ENCODE results near the gene PPP2R2B. TPM values are rescaled to one million over a fixed set of nuclear protein-coding genes. Genes with fewer than 3 reads are reported as not detected.
"Not testable (repeated sequence)": the region's sequence is repeated elsewhere in the genome, so short reads cannot be mapped to it uniquely, and the experiment has no call there.

Gene PPP2R2B
- polyA plus RNA-seq, 1 donor = 1.2 TPM

- no peak for DNase-seq
Measured at GRCh38 chr5:146644831-146645230, 233.7 kb downstream of the PPP2R2B start.

GRCh38 chr5:146643776-146644175 is 234.8 kb downstream of the PPP2R2B start:
- no peak for DNase-seq

GRCh38 chr5:146642410-146642809 is 236.1 kb downstream of the PPP2R2B start:
- no peak for DNase-seq

- no peak for DNase-seq
Measured at GRCh38 chr5:146641941-146642340, 236.6 kb downstream of the PPP2R2B start.

GRCh38 chr5:146640285-146640896 is 238.2 kb downstream of the PPP2R2B start:
- DNase-seq = no peak

GRCh38 chr5:146635443-146635842 is 243.1 kb downstream of the PPP2R2B start:
- no peak for DNase-seq

- no peak for DNase-seq
Measured at GRCh38 chr5:146633323-146633764, 245.2 kb downstream of the PPP2R2B start.

- DNase-seq = no peak
Measured at GRCh38 chr5:146632620-146633322, 245.8 kb downstream of the PPP2R2B start.

GRCh38 chr5:146630472-146630871 is 248.1 kb downstream of the PPP2R2B start:
- no peak for DNase-seq

GRCh38 chr5:146628950-146629349 is 249.6 kb downstream of the PPP2R2B start:
- no peak for DNase-seq

GRCh38 chr5:146626936-146627335 is 251.6 kb downstream of the PPP2R2B start:
- DNase-seq = no peak

- DNase-seq = no peak
Measured at GRCh38 chr5:146624179-146624578, 254.4 kb downstream of the PPP2R2B start.

GRCh38 chr5:146623666-146624065 is 254.9 kb downstream of the PPP2R2B start:
- no peak for DNase-seq

- no peak for DNase-seq
Measured at GRCh38 chr5:146623009-146623408, 255.5 kb downstream of the PPP2R2B start.

GRCh38 chr5:146622391-146622790 is 256.2 kb downstream of the PPP2R2B start:
- DNase-seq = no peak

- DNase-seq = no peak
Measured at GRCh38 chr5:146620669-146621051, 257.9 kb downstream of the PPP2R2B start.

GRCh38 chr5:146620031-146620668 is 258.4 kb downstream of the PPP2R2B start:
- no peak for DNase-seq

- no peak for DNase-seq
Measured at GRCh38 chr5:146618434-146618833, 260.1 kb downstream of the PPP2R2B start.

- DNase-seq = not testable (repeated sequence)
Measured at GRCh38 chr5:146609731-146610130, 268.8 kb downstream of the PPP2R2B start.

GRCh38 chr5:146607659-146608332 is 270.8 kb downstream of the PPP2R2B start:
- DNase-seq = no peak

GRCh38 chr5:146606893-146607292 is 271.7 kb downstream of the PPP2R2B start:
- no peak for DNase-seq

- DNase-seq = no peak
Measured at GRCh38 chr5:146600376-146600775, 278.2 kb downstream of the PPP2R2B start.

GRCh38 chr5:146599261-146599660 is 279.3 kb downstream of the PPP2R2B start:
- DNase-seq = no peak

Data from hindlimb muscle (tissue), 1 donor.